Measurements from ENCODE around the gene SDC3. TPM values are rescaled to one million over a fixed set of nuclear protein-coding genes. Genes with fewer than 3 reads are reported as not detected.

The SDC3 gene
- total and polyA plus RNA-seq, 11 donors: 16.8 to 83.4 (median 28.8) TPM

GRCh38 chr1:30912224-30912623 is 3.7 kb upstream of the SDC3 start:
- TF ChIP-seq POLR2A (IDR thresholded peaks at IDR 0.05): no peak
- TF ChIP-seq CTCF (IDR thresholded peaks at IDR 0.05): no peak
- no peak for ATAC-seq
- Histone ChIP-seq H3K4me3 (no peak overlapping the region), H3K4me1 (peaks cover 0 to 54% (median 12%) of the 10 kb centered on the region in 12 donors), H3K27me3 (no peaks in the 10 kb centered on the region), H3K9me3 (no peaks in the 10 kb centered on the region), H3K36me3 (no peaks in the 10 kb centered on the region), H3K27ac (peak overlapping the region in 1 of 12 donors; percentile 74)
- peak in 1 of 5 donors; percentile 21 for DNase-seq
- 68 to 93% (median 84%) methylated on average over 2 to 6 of the region's 6 CpGs for WGBS, 4 donors
- intact Hi-C loops (cut with DNase I): loop anchor here in 6 of 10 donors (1.0 to 10.0 kb wide), 6 partner anchors 111 to 191 kb away; partner anchors contain the start of gene MATN1 (in 5 of the 6)

GRCh38 chr1:30911059-30911954 is 2.7 kb upstream of the SDC3 start:
- intact Hi-C loops (cut with DNase I): loop anchor here (1.0 to 10.0 kb wide), 9 partner anchors 109 to 192 kb away; partner anchors contain the start of gene MATN1 (in 5 of the 10)

GRCh38 chr1:30909365-30910068 is 959 bp upstream of the SDC3 start:
- Histone ChIP-seq H3K27me3 (no peaks in the 10 kb centered on the region), H3K27ac (peak overlapping the region in 6 of 12 donors; percentile 57 to 84 (median 74)), H3K4me3 (peak overlapping the region in 10 of 12 donors; percentile 45 to 63 (median 59)), H3K36me3 (no peaks in the 10 kb centered on the region), H3K9me3 (no peaks in the 10 kb centered on the region), H3K4me1 (peaks cover 0 to 68% (median 22%) of the 10 kb centered on the region in 12 donors)
- intact Hi-C loops (cut with DNase I): loop anchor here in 9 of 10 donors (2.0 to 10.0 kb wide), 9 partner anchors 55 to 192 kb away; partner anchors contain the start of gene MATN1 (in 6 of the 9)
- DNase-seq (peak in 1 of 5 donors; percentile 22), ATAC-seq (no peak)
- 75 to 86% (median 81%) methylated on average over 13 to 14 of the region's 14 CpGs for WGBS, 4 donors
- TF ChIP-seq POLR2A (IDR thresholded peaks at IDR 0.05) (no peak), CTCF (IDR thresholded peaks at IDR 0.05) (no peak)

More at GRCh38 chr1:30911059-30911954, 2.7 kb upstream of the SDC3 start:
- 40 to 42% (median 41%) methylated on average over 9 of the region's 9 CpGs for WGBS, 4 donors
- no peaks in the 10 kb centered on the region for H3K36me3 ChIP-seq
- H3K27me3 ChIP-seq: no peaks in the 10 kb centered on the region
- peak; percentile 87 to 93 (median 88) for DNase-seq
- no peak overlapping the region for H3K4me3 ChIP-seq
- peak; percentile 76 to 95 (median 88) for TF ChIP-seq CTCF (IDR thresholded peaks at IDR 0.05)
- TF ChIP-seq POLR2A (IDR thresholded peaks at IDR 0.05): no peak
- peaks cover 0 to 64% (median 17%) of the 10 kb centered on the region in 12 donors for H3K4me1 ChIP-seq
- H3K27ac ChIP-seq: peak overlapping the region in 2 of 12 donors; percentile 33 to 84
- no peaks in the 10 kb centered on the region for H3K9me3 ChIP-seq
- peak; percentile 68 to 89 (median 78) for ATAC-seq

All from heart left ventricle (tissue), 16 donors.